ENCODE results near the gene TMEM260. TPM values are rescaled to one million over a fixed set of nuclear protein-coding genes. Genes with fewer than 3 reads are reported as not detected.

The TMEM260 gene
- total RNA-seq, 1 experiment from 2014 or later = 20.0 TPM

DNA sequence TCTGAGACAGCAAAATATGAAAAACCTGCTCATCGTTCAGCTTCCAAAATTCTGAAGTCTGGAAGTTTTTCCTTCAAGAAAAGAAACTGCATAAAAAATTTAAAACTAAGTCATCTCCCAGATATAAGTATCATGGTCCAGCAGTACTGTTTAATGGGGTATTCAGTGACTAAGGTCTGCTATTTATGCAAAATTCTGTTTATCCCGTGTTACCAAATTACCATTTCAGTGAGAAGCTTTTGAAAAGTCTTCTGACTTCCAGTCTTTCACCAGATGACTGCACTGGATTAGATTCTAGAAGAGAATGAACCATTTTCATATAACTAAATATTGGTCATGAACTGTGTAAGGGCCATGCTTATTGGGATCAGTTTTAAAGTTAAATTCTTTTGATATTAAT, 67.9 kb downstream of the TMEM260 start:
- no peak overlapping the region for H2BK12ac ChIP-seq (ENCODE audit: insufficient read length, low read depth, low read length)
- no peaks in the 10 kb centered on the region for H3K79me2 ChIP-seq (ENCODE audit: insufficient read depth, low read length)
- no peak overlapping the region for H2AK5ac ChIP-seq (ENCODE audit: insufficient read length, low read length)
- no CpG with 5 or more reads among the region's 2 CpGs for WGBS (ENCODE audit: extremely low coverage, insufficient read length, low lambda C conversion rate)
- no peaks in the 10 kb centered on the region for H3K9me3 ChIP-seq (ENCODE audit: control insufficient read depth, low read depth, low read length)
- no peak overlapping the region for H3K4me2 ChIP-seq (ENCODE audit: insufficient read depth, insufficient read length, low read length)
- H3T11ph ChIP-seq (ENCODE audit: low read length) = no peak overlapping the region
- no peaks in the 10 kb centered on the region for H3K4me1 ChIP-seq (ENCODE audit: insufficient read depth, low read length)
- no peak overlapping the region for H4K5ac ChIP-seq (ENCODE audit: insufficient read length, low read depth, low read length)
- H2BK15ac ChIP-seq (ENCODE audit: low read depth, low read length) = no peak overlapping the region
- Mint-ChIP-seq H3K4me3 (no peak overlapping the region), H3K36me3 (ENCODE audit: insufficient read depth in 1 of 3, low read depth in 3 of 3) (peaks cover 0 to 11% (median 0%) of the 10 kb centered on the region in 3 experiments; a peak in 3 of 7 replicates), H3K9me3 (peaks cover 0 to 2% of the 10 kb centered on the region in 2 experiments; a peak in 3 of 5 replicates), H3K27ac (no peak overlapping the region), H3K27me3 (ENCODE audit: low read depth) (no peaks in the 10 kb centered on the region; the same call in 1 of the 2 replicates), H3K4me1 (peaks cover 24 to 28% of the 10 kb centered on the region in 2 experiments)
- no peak overlapping the region for H4K91ac ChIP-seq (ENCODE audit: insufficient read length, low read depth, low read length)
- H3K14ac ChIP-seq (ENCODE audit: insufficient read depth, low read length) = no peak overlapping the region
- H3K56ac ChIP-seq (ENCODE audit: insufficient read length, low read depth, low read length) = no peak overlapping the region
- H3K79me1 ChIP-seq (ENCODE audit: insufficient read depth, low read depth, low read length, poor library complexity, severe bottlenecking) = no peaks in the 10 kb centered on the region
- no peak overlapping the region for H3K9ac ChIP-seq (ENCODE audit: extremely low read depth, insufficient read length, low read length)
- H3K27me3 ChIP-seq (ENCODE audit: insufficient read depth, low read length) = no peaks in the 10 kb centered on the region
- no peaks in the 10 kb centered on the region for H4K20me1 ChIP-seq (ENCODE audit: control insufficient read depth, insufficient read depth, insufficient read length)
- H2BK20ac ChIP-seq (ENCODE audit: low read depth, low read length, poor library complexity, severe bottlenecking) = no peak overlapping the region
- H3K4ac ChIP-seq (ENCODE audit: low read depth, low read length) = no peak overlapping the region
- H2BK5ac ChIP-seq (ENCODE audit: insufficient read length, low read length) = no peak overlapping the region
- no peak overlapping the region for H3K27ac ChIP-seq (ENCODE audit: insufficient read length, low read depth, low read length)
- H2BK120ac ChIP-seq (ENCODE audit: low read depth, low read length, poor library complexity, severe bottlenecking) = no peak overlapping the region
- no peaks in the 10 kb centered on the region for H3K23me2 ChIP-seq (ENCODE audit: insufficient read length, low read depth, low read length, poor library complexity, severe bottlenecking)
- TF ChIP-seq, protein P1, sequence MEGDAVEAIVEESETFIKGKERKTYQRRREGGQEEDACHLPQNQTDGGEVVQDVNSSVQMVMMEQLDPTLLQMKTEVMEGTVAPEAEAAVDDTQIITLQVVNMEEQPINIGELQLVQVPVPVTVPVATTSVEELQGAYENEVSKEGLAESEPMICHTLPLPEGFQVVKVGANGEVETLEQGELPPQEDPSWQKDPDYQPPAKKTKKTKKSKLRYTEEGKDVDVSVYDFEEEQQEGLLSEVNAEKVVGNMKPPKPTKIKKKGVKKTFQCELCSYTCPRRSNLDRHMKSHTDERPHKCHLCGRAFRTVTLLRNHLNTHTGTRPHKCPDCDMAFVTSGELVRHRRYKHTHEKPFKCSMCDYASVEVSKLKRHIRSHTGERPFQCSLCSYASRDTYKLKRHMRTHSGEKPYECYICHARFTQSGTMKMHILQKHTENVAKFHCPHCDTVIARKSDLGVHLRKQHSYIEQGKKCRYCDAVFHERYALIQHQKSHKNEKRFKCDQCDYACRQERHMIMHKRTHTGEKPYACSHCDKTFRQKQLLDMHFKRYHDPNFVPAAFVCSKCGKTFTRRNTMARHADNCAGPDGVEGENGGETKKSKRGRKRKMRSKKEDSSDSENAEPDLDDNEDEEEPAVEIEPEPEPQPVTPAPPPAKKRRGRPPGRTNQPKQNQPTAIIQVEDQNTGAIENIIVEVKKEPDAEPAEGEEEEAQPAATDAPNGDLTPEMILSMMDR (conservative IDR thresholded peaks at IDR 0.05) = no peak
- H2AFZ ChIP-seq (ENCODE audit: low read length) = no peak overlapping the region
- H4K8ac ChIP-seq (replicated peaks; ENCODE audit: insufficient read length, low read depth, low read length) = no peak overlapping the region
- H3K18ac ChIP-seq (ENCODE audit: insufficient read length, low read depth, low read length) = no peak overlapping the region
- no peak overlapping the region for H3K23ac ChIP-seq (ENCODE audit: insufficient read length, low read depth, low read length)
- DNase-seq = no peak

Measured in H9 (cell line).